ENCODE results near the gene GRIK4.

The GRIK4 gene

DNA sequence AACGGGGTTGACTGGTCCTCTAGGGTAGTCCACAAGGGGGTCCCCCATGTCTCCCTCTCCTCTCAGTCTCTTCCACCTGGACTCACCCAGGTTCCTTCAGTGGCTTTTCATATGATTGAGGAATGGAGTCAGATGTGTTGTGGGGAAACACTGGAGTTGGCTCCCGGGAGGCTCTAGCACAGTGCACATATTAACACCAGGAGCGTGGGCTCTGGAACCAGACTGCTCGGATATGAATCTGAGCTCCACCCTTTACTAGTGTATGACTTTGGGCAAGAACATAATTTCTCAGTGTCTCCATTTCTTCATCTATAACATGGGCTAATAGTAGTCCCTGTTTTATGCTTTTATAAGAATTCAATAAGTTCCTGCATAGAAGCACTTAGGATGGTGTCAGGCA is 157.0 kb downstream of the GRIK4 start:
- no peak for DNase-seq (ENCODE audit: low read depth)

GRCh38 chr11:120674542-120674941 is 163.0 kb downstream of the GRIK4 start:
- no peak for DNase-seq (ENCODE audit: low read depth)

- DNase-seq (ENCODE audit: low read depth): no peak
These were observed 163.6 kb downstream of the GRIK4 start for GRCh38 chr11:120675171-120675570.

GRCh38 chr11:120676991-120677390 is 165.4 kb downstream of the GRIK4 start:
- DNase-seq (ENCODE audit: low read depth): no peak

GRCh38 chr11:120680322-120680721 is 168.8 kb downstream of the GRIK4 start:
- DNase-seq (ENCODE audit: low read depth): no peak

GRCh38 chr11:120681434-120682331 is 170.1 kb downstream of the GRIK4 start:
- no peak for DNase-seq (ENCODE audit: low read depth)

DNA sequence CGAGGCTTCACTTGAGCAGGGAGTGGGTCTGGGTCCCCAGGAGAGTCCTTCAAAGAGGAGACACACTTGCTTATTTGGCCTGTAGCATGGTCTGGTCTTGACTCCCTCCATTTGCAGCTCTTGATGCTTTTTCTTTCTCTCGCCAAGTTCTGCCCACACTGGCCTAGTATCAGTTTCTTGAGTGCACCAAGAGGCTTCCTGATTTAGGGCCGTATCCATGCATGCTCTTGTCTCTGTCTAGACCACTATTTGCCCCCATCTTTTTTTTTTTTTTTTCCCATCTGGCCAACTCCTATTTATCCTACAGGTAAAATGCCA is 170.7 kb downstream of the GRIK4 start:
- no peak for DNase-seq (ENCODE audit: low read depth)

DNA sequence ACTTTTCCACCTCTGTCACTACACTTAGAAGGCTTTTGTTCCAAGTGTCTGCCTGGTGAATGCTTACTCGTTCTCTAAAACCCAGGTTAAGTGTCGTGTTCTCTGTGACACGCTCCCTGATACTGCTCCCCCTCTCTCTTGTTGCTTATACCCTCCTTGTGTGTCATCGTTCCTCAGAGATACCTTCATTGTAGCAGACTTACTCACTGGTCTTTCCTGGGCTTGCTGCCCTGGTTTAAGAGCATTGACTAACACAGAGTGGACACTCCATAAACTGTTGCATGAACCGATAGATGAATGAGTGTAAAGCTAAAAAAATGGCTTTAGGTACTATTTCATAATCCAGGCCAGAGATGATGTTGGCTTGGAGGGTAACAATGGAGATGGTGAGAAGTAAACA is 171.3 kb downstream of the GRIK4 start:
- DNase-seq (ENCODE audit: low read depth): no peak

- DNase-seq (ENCODE audit: low read depth): no peak
These were observed 175.0 kb downstream of the GRIK4 start for GRCh38 chr11:120686516-120686915.

GRCh38 chr11:120688163-120688562 is 176.6 kb downstream of the GRIK4 start:
- no peak for DNase-seq (ENCODE audit: low read depth)

DNA sequence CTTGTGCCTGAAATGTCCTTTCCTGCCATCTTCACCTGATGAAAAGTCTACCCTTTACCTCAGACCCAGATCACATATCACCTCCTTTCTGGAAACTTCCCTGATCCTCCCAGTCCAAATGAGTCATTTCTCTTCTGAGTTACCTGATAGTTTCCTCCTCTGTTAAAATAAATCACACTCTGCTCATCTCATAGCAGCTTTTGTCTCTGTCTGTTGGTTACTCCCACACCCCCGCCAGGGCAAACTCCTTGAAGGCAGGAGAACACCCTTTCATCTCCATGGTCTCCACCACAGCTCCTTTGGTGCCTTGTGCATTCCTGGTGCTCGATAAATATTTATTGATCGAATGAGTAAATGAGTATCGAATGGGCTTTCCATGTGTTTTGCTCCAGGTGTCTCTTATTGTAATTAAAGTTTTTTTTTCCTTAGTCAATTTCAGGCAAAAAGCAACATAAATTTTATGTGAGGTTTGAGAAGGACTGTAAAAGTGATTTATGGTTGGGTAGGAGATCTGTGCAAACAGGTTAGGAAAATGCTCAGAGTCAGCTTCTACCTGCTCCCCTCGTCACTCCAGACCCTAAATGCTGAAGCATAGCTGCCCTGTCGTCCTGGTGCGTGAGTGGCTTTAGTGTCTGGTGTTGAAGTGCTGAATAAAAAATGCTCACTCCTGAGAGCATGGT is 178.2 kb downstream of the GRIK4 start:
- no peak for DNase-seq (ENCODE audit: low read depth)

- no peak for DNase-seq (ENCODE audit: low read depth)
These were observed 178.9 kb downstream of the GRIK4 start for GRCh38 chr11:120690406-120690805.

DNA sequence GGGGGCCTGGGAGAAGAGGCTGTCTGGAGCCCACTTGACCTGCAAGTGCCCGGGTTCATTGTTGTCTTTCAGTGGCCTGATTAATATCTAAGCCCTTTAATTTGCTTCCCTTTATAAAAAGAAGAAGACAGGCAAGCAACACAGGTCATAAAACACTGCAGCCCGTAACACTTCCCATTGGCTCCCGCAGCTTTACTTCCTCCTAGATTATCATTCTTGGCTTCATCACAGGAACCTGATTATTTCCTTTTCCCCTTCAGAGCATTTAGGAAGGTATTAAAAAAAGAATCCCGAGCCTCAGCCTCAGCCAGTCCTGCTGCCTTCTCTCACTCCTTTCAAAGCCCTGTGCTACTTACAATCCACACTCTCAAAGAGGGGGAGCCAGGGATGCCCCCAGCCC is 183.2 kb downstream of the GRIK4 start:
- no peak for DNase-seq (ENCODE audit: low read depth)

- no peak for DNase-seq (ENCODE audit: low read depth)
These were observed 183.9 kb downstream of the GRIK4 start for GRCh38 chr11:120695426-120695825.

- DNase-seq (ENCODE audit: low read depth): no peak
These were observed 184.4 kb downstream of the GRIK4 start for GRCh38 chr11:120695939-120696338.

GRCh38 chr11:120696597-120697218 is 185.2 kb downstream of the GRIK4 start:
- DNase-seq (ENCODE audit: low read depth): no peak

GRCh38 chr11:120698918-120699317 is 187.4 kb downstream of the GRIK4 start:
- DNase-seq (ENCODE audit: low read depth): no peak

- no peak for DNase-seq (ENCODE audit: low read depth)
These were observed 191.1 kb downstream of the GRIK4 start for GRCh38 chr11:120702656-120703055.

DNA sequence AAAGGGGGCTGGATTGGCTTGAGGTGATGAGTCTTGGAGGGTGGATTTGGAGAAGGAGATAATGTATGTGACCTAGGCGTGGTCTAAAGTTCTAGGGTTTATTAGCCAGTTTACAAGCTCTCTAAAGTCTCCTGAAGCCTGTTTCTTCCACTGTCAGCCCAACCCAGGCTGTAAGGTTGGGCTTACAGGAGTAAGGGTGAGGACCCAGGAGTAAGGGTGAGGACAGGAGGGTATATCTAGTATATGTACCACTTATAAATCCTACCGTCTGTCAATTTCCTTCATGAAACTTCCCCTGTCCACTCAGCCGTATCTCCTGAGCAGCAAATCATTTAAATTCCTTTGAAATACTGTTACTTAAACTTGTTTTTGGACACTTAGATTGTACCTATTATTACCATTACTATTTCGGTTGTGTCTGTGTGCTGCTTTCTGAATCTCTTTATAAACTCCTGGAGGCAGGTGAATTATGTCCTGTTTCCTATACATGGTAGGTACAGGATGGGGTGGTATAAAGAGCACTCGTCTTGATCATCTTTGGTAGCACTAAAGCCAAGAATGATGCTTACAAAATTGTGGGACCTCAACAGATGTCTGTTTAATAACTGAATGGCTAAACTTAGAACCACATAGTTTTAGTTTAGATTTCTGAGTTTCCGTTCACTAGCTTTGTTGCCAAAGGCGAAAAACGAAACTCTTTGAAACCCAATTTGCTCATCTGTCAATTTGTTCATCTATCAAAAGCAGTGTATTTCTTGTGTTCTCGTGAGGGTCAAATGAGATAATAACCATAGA is 192.0 kb downstream of the GRIK4 start:
- DNase-seq (ENCODE audit: low read depth): no peak

GRCh38 chr11:120704256-120704750 is 192.8 kb downstream of the GRIK4 start:
- DNase-seq (ENCODE audit: low read depth): no peak

DNA sequence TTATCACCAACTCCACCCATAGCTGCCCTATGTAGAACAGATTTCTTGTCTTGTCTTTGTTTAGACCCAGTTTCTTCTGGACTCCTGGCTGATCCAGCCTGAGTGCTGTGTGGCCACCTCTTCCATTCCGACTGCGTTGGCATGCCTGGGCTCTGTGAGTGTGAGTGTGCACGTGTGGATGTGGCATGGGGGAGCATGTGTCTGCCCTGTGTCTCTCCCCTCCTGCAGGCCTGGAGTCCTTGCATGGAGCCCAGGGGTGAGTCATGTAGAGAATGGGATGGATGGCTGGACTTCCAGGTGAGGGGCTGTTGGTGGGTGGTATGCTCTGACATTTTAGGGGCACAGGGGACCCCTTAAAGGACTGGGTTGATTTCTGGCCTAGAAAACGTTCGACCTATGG is 194.7 kb downstream of the GRIK4 start:
- DNase-seq (ENCODE audit: low read depth): no peak

DNA sequence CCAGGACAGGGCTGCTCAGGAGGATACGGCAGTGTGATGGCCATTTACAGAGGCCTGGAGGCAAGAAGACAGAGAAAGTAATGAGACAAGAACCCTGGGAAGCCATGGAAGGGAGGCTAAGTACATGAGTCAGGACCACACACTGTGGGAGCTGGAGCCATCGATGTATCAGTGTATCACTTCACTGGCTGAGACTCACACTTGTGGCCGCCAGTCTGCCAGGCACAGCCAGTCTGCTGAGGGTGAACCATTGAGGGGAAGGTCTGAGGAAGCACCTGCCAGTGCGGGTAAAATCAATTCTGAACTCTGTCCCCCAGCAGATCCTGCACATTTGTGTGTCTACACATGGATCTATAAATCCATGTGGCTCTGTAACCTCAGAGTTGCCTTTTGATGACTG is 195.6 kb downstream of the GRIK4 start:
- no peak for DNase-seq (ENCODE audit: low read depth)
